Adipocyte (in vitro differentiated cells): ENCODE results near the gene ZNF426.

Experiments used
- DNase-seq: peaks from one replicate; pipeline ENCODE4 v3.0.0-alpha.2; 2015; ENCODE audit warnings: low read depth
- H3K27me3 ChIP-seq: replicated peaks from 2 replicates; pipeline ENCODE4 v1.7.0; 2013; ENCODE audit warnings: mild to moderate bottlenecking, low read length, moderate library complexity; ENCODE audit not compliant: control insufficient read depth, insufficient read depth
- H3K36me3 ChIP-seq: 2 replicates; pipeline ENCODE4 v1.7.0; 2013; ENCODE audit warnings: low read length, mild to moderate bottlenecking, moderate library complexity; ENCODE audit not compliant: control insufficient read depth, insufficient read depth, severe bottlenecking
- H3K4me1 ChIP-seq: 2 replicates; pipeline ENCODE4 v1.7.0; 2013; ENCODE audit warnings: mild to moderate bottlenecking, low read length, moderate library complexity; ENCODE audit not compliant: control insufficient read depth, insufficient read depth
- H3K4me3 ChIP-seq: 2 replicates; pipeline ENCODE4 v1.7.0; 2013; ENCODE audit warnings: mild to moderate bottlenecking, low read length, moderate library complexity
- H3K9ac ChIP-seq: 2 replicates; pipeline ENCODE4 v1.7.0; 2013; ENCODE audit warnings: mild to moderate bottlenecking, low read length, moderate library complexity
- H3K9me3 ChIP-seq: 2 replicates; pipeline ENCODE4 v1.7.0; 2013; ENCODE audit warnings: mild to moderate bottlenecking, low read length, moderate library complexity; ENCODE audit not compliant: control insufficient read depth

ZNF426 gene

GRCh38 chr19:9487016-9487415 lies 51.4 kb downstream of the ZNF426 start:
- Histone ChIP-seq H3K4me3 (no peak overlapping the region), H3K36me3 (no peaks in the 10 kb centered on the region), H3K27me3 (no peaks in the 10 kb centered on the region), H3K9me3 (peaks cover 45% of the 10 kb centered on the region), H3K9ac (no peak overlapping the region), H3K4me1 (no peaks in the 10 kb centered on the region)
- DNase-seq, result no peak

GRCh38 chr19:9485140-9485539 lies 53.3 kb downstream of the ZNF426 start:
- DNase-seq, result no peak
- H3K9me3 ChIP-seq, result peaks cover 43% of the 10 kb centered on the region

GRCh38 chr19:9474975-9475374 lies 63.5 kb downstream of the ZNF426 start:
- Histone ChIP-seq H3K9me3 (peaks cover 52% of the 10 kb centered on the region), H3K4me1 (no peaks in the 10 kb centered on the region)

More at GRCh38 chr19:9485140-9485539, 53.3 kb downstream of the ZNF426 start:
- Histone ChIP-seq H3K9ac (no peak overlapping the region), H3K27me3 (no peaks in the 10 kb centered on the region), H3K36me3 (no peaks in the 10 kb centered on the region), H3K4me1 (no peaks in the 10 kb centered on the region), H3K4me3 (no peak overlapping the region)

More at GRCh38 chr19:9474975-9475374, 63.5 kb downstream of the ZNF426 start:
- Histone ChIP-seq H3K27me3 (no peaks in the 10 kb centered on the region), H3K4me3 (no peak overlapping the region), H3K36me3 (no peaks in the 10 kb centered on the region), H3K9ac (no peak overlapping the region)
- DNase-seq, result no peak
